Lung (tissue), 12 donors: ENCODE measurements around the gene RPS6KL1. TPM values are rescaled to one million over a fixed set of nuclear protein-coding genes. Genes with fewer than 3 reads are reported as not detected.
A peak's percentile ranks its signal among the peaks of the same experiment; 100 is the strongest.

ENCODE experiments used
- ATAC-seq: fragments of 200-7000 bp; cut with Tn5 transposase; one replicate; pipeline ENCODE4 v1.9.1; 2020; ENCODE audit warnings: moderate number of reproducible peaks; ENCODE audit not compliant: insufficient read depth, low FRiP score
- DNase-seq, 3 donors: peaks; one replicate each; pipeline ENCODE4 v3.0.0-alpha.2; 2013 to 2017
- H3K27ac ChIP-seq, 2 donors: one replicate each; pipeline ENCODE4 v1.5.1; 2013; ENCODE audit warnings: mild to moderate bottlenecking in 2 of 2, moderate library complexity in 2 of 2, control low read depth in 1 of 2, inconsistent platforms in 1 of 2, low read depth in 1 of 2, low read length in 1 of 2
- H3K27me3 ChIP-seq, 3 donors: one replicate each; pipeline ENCODE4 v1.5.1; 2013; ENCODE audit warnings: low read length in 2 of 3; ENCODE audit not compliant: control insufficient read depth in 3 of 3, insufficient read depth in 3 of 3
- H3K36me3 ChIP-seq, 4 donors: one replicate each; pipeline ENCODE4 v1.5.1; 2013; ENCODE audit warnings: low read length in 4 of 4, mild to moderate bottlenecking in 1 of 4, moderate library complexity in 1 of 4; ENCODE audit not compliant: control insufficient read depth in 4 of 4, insufficient read depth in 4 of 4
- H3K4me1 ChIP-seq, 5 donors: one replicate each; pipeline ENCODE4 v1.5.1; 2013; ENCODE audit warnings: low read length in 5 of 5, mild to moderate bottlenecking in 2 of 5, moderate library complexity in 1 of 5; ENCODE audit not compliant: control insufficient read depth in 5 of 5, insufficient read depth in 5 of 5
- H3K4me3 ChIP-seq: one replicate; pipeline ENCODE4 v1.5.1; 2013; ENCODE audit warnings: mild to moderate bottlenecking, control low read depth, moderate library complexity
- H3K9ac ChIP-seq, 2 donors: one replicate each; pipeline ENCODE4 v1.5.1; 2013; ENCODE audit warnings: low read length in 2 of 2, control low read depth in 1 of 2; ENCODE audit not compliant: insufficient read depth in 1 of 2
- H3K9me3 ChIP-seq, 4 donors: one replicate each; pipeline ENCODE4 v1.5.1; 2013; ENCODE audit warnings: low read length in 3 of 4, mild to moderate bottlenecking in 1 of 4, moderate library complexity in 1 of 4; ENCODE audit not compliant: control insufficient read depth in 4 of 4, insufficient read depth in 3 of 4
- WGBS, 2 donors: extraction: QIAGEN DNeasy Blood & Tissue Kit; methylation state at CpG; one replicate each; pipeline ENCODE4 v1.1.7; 2013; 5-methylcytosine and 5-hydroxymethylcytosine counted together
- polyA plus RNA-seq, 2 donors: library from polyadenylated mRNA; stranded (reverse); fragments of 200-250 nt; gene quantifications; one replicate each; pipeline ENCODE4 v1.2.1, GENCODE V29; 2013
- total RNA-seq, 2 donors: library from RNA; depleted of rRNA in 1 of 2; stranded (reverse); fragments of >200 nt in 1 of 2; gene quantifications; one replicate each; pipeline ENCODE4 v1.2.1, GENCODE V29; 2014 to 2021
- TF ChIP-seq, protein P1 (sequence below): IDR thresholded peaks from 2 replicates; pipeline ENCODE4 v1.5.1; 2012; ENCODE audit warnings: mild to moderate bottlenecking; ENCODE audit errors: control extremely low read depth, extremely low read depth
- donor health status: control.
- donor health status: control.
- donor health status: Bipolar disorder and iron deficiency.
- donor health status: healthy.
- donor health status: DM: yes; HTN: yes; CAD: no.

The RPS6KL1 gene
- total and polyA plus RNA-seq, 4 donors = 2.2 to 13.0 (median 4.3) TPM

DNA sequence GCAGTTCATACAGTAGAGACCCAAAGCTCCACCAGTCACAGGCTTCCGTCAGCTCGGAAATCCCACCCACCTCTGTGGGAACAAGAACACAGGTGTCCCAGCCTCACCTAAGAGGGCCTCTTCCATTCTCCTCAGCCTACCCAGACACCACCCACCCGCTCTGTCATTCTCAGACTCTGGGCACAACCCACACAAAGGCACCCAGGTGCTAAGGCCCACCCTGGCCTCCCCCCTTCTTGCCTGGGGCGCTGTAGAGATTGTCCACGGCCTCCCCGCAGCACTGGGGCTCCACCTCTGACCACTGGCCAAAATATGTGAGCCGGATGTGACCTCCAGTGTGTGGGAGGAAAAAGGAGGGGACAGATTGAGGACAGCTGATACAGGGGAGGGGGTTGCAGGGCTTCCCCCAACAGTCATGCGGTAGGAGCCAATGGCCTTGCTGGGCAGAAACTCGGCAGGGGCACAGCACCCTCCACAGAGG lies 14.2 kb downstream of the RPS6KL1 start:
- H3K9ac ChIP-seq = no peak overlapping the region

DNA sequence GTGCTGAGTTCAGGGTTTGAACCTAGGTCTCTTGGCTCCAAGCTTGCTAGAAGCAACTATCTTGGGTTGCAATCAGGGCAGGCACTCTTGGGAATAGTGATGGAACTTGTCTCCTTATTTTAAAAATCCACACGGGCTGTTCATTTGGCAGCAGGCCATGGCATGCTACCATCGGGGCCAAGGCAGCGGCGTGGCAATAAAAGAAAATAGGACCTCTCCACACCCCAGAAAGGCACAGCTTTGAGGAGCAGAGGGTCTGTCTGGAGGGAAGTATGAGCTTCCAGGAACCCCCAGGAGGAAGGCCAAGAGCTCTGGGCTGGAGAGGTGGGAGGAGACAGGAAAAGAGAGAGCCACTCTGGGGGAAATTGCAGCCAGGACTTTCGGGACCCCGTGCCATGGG lies 15.3 kb downstream of the RPS6KL1 start:
- peaks cover 4 to 16% (median 8%) of the 10 kb centered on the region in 4 donors for H3K36me3 ChIP-seq
- H3K9ac ChIP-seq = no peak overlapping the region
- H3K27ac ChIP-seq = no peak overlapping the region
- H3K27me3 ChIP-seq = no peaks in the 10 kb centered on the region
- no peak overlapping the region for H3K4me3 ChIP-seq
- H3K9me3 ChIP-seq = peaks cover 0 to 1% (median 0%) of the 10 kb centered on the region in 4 donors
- H3K4me1 ChIP-seq = peaks cover 0 to 14% (median 4%) of the 10 kb centered on the region in 5 donors
- TF ChIP-seq, protein P1, sequence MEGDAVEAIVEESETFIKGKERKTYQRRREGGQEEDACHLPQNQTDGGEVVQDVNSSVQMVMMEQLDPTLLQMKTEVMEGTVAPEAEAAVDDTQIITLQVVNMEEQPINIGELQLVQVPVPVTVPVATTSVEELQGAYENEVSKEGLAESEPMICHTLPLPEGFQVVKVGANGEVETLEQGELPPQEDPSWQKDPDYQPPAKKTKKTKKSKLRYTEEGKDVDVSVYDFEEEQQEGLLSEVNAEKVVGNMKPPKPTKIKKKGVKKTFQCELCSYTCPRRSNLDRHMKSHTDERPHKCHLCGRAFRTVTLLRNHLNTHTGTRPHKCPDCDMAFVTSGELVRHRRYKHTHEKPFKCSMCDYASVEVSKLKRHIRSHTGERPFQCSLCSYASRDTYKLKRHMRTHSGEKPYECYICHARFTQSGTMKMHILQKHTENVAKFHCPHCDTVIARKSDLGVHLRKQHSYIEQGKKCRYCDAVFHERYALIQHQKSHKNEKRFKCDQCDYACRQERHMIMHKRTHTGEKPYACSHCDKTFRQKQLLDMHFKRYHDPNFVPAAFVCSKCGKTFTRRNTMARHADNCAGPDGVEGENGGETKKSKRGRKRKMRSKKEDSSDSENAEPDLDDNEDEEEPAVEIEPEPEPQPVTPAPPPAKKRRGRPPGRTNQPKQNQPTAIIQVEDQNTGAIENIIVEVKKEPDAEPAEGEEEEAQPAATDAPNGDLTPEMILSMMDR = no peak
- DNase-seq (peak; percentile 32 to 40 (median 40)), ATAC-seq (no peak)
- WGBS, 2 donors = 44 to 59% methylated on average over 6 of the region's 6 CpGs

More for the DNA sequence above, 14.2 kb downstream of the RPS6KL1 start:
- H3K4me3 ChIP-seq = no peak overlapping the region
- H3K4me1 ChIP-seq = peaks cover 0 to 14% (median 4%) of the 10 kb centered on the region in 5 donors
- TF ChIP-seq, protein P1 = no peak
- DNase-seq = no peak
- H3K9me3 ChIP-seq = no peaks in the 10 kb centered on the region
- H3K27ac ChIP-seq = no peak overlapping the region
- peaks cover under 1 to 10% (median 2%) of the 10 kb centered on the region in 4 donors for H3K36me3 ChIP-seq
- WGBS, 2 donors = 74 to 90% methylated on average over 9 of the region's 9 CpGs
- no peaks in the 10 kb centered on the region for H3K27me3 ChIP-seq
- ATAC-seq = no peak

DNA sequence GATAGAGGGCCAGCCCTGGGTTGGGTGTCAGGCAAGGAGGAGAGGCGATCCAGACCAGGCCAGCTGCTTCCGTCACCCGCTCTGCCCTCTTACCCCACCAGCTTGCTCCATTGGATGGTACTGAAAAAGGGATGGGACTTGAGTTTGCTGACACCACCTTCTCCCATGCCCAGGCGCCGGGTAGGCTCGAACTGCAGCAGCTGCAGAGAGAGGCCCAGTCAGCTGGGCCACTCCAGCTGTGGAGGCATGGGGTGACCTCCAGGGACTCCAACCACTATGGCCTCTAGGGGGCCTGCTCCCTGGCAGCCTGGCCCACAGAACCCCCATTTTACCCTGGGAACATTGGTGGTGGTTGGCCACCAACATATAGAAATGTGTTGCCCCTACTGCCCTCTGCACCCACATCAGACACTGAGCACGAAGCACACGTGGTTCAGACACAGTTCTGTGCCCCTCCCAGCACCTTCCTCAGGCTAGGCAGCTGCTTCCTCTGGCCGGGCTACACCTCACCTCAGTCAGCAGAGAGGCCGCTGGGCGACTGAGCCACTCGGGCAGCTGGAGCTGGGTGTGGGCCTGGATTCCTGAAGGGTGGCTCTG lies 16.0 kb downstream of the RPS6KL1 start:
- no peak overlapping the region for H3K4me3 ChIP-seq
- no peak overlapping the region for H3K27ac ChIP-seq
- no peak overlapping the region for H3K9ac ChIP-seq
- H3K36me3 ChIP-seq = peaks cover 7 to 23% (median 11%) of the 10 kb centered on the region in 4 donors
- TF ChIP-seq, protein P1 = no peak
- no peak for DNase-seq
- ATAC-seq = no peak
- no peaks in the 10 kb centered on the region for H3K27me3 ChIP-seq
- peaks cover 0 to 1% (median 0%) of the 10 kb centered on the region in 4 donors for H3K9me3 ChIP-seq
- WGBS, 2 donors = 68 to 78% methylated on average over 12 of the region's 12 CpGs
- H3K4me1 ChIP-seq = peaks cover 0 to 14% (median 4%) of the 10 kb centered on the region in 5 donors
